ENCODE results near the gene CNTN1.

The CNTN1 gene

DNA sequence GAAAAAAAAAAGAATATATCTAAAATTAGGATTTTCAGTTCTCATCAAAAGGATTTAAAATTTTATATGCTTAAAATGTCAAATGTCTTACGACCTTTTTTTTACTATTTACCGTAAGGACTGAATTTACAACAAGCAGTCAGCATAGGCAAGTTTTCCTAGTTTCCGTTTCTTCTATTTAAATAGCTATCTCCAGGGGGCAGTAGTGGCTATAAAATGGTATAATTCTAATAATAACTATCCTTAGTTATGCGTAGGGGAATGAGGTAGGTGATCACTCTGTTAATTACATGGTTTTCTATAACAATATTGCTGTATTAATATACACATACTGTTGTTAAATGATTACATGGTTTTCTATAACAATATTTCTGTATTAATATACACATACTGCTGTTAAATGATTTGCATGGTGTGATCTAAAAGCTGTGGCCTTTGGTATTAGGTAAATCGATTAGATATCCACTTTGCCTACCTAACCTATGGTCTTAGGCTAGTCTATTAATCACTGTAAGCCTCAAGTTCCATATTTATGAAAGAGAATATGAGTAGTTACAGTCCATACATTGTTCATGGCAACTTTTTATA is 278.2 kb downstream of the CNTN1 start:
- DNase-seq (ENCODE audit: low spot score): no peak

DNA sequence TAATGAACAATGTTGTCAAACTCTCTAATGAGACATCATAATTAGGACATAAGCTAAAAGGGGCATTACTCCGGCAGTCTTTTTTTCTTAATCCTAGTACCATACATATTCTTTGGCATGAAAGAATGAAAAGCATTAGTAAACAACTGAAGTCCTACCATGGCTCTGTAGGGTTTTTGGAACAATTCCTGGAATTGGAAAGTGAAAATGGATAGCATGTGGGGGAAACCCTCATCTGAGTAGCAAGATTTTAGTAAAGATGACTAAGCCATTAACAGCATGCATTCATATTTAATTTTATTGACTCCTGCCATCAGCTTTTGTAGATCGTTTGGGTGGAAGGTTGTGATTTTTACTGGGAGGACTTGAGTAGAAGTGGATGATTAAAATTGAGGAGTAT is 279.7 kb downstream of the CNTN1 start:
- DNase-seq (ENCODE audit: low spot score): no peak

DNA sequence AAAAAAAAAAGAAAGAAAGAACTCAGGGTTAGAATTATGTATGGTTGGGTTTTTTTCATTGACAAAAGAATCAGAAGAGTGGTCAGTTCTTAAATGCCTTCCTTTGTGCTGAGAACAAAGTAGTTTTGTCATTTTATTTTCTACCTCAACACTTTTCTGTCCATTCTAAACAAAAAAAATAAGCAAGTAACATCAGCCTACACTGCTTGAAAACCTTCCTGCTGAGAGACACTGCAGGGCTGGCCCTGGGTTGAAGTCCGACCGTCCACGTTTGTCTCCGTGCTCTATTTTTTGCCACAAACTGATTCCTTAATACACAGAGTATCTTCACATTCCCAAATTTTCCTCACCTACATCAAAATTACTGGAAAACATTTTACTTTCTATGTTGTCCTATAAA is 284.3 kb downstream of the CNTN1 start:
- no peak for DNase-seq (ENCODE audit: low spot score)

DNA sequence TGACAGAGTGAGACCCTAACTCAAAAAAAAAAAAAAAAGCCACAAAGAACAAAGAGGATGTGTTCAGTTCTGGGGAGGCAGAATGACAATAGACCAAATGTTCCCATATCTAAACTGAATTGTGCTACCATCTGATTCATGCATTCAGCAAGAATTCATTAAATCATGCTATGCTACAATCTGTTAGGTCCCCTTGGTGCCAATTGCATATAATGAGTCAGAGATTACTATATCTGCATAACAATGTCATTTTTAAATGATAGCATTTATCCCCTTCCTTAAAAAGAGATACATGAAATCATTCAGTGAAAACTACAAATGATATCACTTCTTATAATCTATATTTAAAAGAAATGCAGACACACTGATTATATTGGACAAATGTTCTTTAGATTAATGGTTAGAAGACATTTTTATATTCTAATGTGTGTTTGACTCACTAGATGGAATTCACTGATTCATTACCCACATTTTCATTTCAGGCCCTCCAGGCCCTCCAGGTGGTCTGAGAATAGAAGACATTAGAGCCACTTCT is 288.3 kb downstream of the CNTN1 start:
- DNase-seq (ENCODE audit: low spot score): no peak

DNA sequence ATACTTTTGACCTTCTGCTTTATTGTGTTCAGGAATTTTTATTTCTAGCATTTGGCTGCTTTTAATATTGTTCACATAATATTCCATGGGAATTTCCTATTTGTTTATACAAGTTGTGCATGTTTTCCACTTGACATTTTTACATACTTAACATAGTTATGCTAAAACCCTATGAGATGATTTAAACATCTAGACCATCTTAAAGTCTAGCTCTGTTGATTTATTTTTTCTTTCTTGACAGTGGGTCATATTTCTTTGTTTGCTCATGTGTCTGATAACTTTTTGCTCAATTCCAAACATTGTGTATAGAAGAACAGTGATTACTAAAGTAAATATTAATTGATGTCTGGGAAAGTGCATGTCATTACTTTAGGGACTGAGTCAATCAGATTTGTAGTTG is 293.8 kb downstream of the CNTN1 start:
- DNase-seq (ENCODE audit: low spot score): no peak

DNA sequence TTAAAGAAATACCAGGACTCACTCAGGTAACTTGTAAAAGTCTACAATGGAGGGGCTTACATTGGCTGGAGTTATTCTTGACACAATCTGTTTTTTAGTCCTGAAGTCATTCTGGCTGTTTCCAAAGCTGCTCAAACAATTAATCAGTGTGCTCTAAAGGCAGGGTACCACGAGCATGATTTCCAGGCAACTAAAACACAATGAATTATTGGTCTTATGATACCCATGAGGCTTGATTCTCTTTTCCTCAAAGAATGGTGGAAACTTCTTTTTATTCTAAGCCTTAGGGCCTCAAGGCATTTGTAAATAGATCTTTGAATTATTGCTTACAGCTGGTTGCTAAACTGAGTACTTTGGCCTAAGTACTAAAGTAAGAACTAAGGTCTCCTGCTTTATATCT is 296.1 kb downstream of the CNTN1 start:
- DNase-seq (ENCODE audit: low spot score): no peak

DNA sequence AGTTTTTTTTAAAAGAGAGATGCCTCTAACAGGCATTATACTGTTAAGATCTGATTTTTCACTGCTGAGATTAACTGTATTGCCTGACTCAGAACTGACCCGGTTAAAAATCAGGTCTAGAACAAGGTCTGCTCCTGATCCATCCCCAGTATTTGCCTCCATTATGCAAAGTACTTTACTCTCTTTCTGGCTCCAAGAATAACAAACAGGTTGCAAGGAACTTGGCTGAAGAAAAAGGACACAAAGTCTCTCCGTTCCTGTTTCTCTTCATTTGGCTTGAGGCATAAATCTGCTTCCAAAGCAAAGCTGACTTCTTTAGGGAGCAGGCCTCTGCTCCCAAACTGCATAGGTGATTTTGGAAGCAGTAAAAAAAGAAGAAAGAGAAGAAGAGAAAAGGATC is 296.6 kb downstream of the CNTN1 start:
- no peak for DNase-seq (ENCODE audit: low spot score)

DNA sequence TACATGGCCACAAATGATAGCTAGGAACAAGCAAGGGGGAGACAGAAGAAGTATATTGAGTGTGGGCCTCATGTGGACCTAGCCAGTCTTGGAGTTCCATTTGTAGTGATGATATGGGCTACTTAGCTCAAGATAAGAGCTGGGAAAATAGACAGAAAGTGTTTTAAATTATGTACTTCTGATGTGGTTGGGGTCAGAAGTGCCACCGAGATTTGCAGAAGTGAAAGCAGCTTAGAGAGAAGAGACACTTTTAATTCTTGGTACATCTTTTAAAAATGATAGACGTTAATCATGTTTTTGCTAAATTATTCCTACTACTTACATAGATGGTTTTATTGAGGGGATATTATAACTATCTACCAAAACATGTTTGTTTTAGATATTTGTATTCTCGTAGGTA is 297.5 kb downstream of the CNTN1 start:
- no peak for DNase-seq (ENCODE audit: low spot score)

DNA sequence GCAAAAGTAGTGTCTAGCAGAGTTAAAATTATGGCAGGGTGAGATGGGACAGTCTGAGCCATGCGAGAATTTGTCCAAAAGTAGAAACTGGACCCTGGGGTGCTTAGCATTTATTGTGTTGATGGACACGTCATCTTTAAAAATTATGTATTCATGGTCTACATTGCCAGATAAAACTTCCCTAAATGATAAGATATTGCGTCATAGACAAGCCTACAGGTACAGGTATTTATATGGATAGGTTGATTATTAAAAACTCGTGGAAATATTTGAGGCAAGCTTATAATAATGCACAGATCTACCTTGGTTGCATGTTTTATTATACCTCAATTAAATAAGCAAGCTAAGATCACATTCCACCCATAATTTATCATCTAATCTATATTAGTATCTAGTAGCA is 299.9 kb downstream of the CNTN1 start:
- no peak for DNase-seq (ENCODE audit: low spot score)

DNA sequence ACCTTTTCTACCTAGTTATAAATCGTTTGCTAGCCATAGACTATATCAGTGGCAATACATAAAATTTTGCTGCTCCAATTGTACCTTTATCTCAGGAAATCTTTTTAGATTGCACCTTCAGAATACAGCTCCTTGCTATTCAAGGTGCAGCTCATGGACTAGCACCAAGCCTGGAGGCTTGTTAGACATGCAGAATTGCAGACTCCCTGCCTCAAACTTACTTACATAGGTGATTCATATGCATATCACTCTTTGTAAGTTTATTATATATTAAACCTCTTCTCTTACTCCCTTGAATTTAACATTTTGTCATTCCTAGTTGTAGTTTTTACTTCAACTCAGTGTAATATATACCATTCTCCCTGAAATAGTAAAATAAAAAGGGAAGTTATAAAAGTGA is 300.4 kb downstream of the CNTN1 start:
- DNase-seq (ENCODE audit: low spot score): no peak

DNA sequence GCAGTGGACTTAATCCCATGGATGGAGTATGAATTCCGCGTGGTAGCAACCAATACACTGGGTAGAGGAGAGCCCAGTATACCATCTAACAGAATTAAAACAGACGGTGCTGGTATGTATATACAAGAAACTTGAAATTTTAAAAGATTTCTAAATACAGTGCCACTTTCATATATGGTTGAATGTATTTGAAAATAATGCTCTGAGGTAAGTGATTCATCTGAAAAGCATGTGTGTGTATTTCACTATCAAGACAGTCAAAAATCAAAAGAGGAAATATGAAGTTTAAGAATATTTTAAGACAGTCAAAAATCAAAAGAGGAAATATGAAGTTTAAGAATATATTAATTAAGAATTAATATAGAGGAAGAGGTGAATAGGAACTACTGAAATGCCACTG is 300.9 kb downstream of the CNTN1 start:
- no peak for DNase-seq (ENCODE audit: low spot score)

DNA sequence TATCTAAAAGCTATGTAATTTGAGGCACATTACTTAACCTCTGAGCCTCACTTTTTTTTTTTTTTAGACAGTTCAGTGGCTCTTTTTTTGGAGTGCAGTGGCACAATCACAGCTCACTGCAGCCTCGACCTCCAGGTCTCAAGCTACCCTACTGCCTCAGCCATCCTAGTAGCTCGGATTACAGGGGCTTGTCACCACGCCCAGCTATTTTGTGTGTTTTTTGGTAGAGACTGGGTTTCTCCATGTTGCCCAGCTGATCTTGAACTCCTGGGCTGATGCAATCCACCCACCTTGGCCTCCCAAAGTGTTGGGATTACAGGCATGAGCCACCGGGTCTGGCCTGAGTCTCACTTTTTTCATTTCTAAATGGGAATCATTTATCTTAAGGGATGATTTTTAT is 303.9 kb downstream of the CNTN1 start:
- no peak for DNase-seq (ENCODE audit: low spot score)

DNA sequence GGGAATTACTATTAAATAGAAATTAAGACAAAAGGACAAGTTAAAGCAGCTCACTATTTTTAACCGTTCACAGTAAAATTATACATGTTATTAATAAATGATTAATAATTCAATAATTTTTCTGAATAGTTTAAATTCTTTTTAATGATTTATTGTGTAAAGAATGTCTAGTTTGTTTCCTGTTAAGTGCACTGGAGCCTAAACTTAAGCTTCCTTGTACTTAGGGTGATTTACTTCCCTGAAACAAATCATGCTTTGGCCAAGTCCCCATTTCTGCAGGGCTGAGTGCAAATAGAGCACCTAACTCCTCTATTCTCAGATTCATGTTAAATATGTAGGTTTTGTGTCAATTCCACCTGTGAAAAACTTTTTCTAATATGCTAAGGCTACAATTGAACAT is 307.0 kb downstream of the CNTN1 start:
- DNase-seq (ENCODE audit: low spot score): no peak

DNA sequence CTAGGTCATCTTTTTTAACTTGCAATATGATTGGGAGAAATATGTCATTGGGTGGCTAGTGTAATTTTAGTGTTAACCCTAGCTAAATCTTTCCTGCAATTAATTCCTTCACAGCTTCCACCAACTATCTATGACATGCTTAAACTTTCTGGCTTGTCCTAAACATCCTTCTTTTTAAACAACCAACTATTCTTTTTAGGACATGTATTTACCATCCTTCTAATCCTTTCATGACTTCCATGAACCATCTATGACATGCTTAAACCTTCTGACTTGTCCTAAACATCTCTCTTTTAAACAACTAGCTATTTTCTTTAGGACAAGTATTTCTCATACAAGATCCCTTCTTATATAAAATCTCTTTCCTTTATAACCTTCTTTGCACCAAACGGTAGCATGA is 316.2 kb downstream of the CNTN1 start:
- no peak for DNase-seq (ENCODE audit: low spot score)

DNA sequence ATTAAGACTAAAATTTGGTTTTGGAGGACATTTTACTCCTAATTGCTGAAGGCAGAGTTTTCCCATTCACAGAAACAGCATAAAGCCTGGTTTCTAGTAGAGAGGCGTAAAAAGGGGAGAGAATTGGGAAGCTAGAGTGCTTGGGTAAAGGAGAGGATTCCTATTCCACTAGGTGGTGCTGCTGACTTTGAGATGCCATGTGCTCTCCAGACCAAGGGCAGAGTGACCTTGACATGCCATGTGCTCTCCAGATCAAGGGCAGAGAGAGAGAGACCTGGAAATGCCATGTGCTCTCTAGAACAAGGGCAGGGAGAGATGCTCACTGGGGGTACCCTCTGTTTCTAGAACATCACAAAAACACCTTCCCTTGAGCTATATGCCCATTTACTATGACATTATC is 319.7 kb downstream of the CNTN1 start:
- DNase-seq (ENCODE audit: low spot score): no peak

DNA sequence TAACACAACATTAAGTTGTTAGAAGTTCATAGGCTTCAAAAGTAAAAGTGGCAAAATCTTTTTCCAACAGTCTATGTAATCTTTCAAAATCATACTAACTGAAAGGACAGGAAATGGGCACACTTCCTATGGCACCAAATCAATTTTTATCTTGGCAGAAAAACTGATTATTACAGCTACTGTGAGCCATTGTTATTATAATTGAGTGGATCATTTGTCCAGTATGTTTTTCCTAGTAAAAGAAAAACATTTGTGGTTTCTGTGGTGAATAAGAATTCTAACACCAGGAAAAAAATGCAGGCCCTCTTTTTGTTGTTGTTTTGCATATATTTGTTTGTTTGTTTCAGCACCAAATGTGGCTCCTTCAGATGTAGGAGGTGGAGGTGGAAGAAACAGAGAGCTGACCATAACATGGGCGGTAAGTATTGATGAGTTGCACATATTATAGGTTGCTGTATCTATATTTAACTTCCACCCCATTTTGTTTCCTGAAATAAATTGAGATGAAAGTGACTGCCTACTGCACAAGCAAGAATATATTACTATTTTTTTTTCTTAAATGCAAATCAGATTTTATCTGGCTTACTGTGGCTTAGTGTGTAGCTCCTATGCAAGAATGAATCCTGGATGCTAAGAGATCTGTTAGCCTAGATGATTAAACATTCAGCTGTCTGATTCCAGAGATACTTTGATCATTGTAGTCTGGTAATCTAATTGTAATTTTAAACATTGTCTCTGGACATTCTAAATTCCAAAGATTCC is 321.8 kb downstream of the CNTN1 start:
- peak; percentile 6 for DNase-seq (ENCODE audit: low spot score)

DNA sequence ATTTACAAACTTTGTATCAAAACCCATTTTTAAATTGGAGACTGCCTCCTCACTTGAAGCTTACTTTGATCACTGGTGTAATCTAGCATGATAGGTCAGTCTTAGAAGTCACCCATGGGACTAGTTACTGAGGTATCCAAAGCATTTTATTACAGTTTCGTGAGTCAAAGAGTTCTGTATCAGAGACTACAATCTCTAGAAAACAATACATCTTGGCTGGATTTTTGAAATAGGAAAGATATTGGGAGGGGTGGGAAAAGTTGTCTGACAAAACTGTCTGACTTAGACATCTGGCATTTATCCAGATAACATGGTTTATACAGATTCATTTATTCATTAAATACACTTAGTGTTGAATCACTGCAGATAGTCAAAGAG is 322.4 kb downstream of the CNTN1 start:
- no peak for DNase-seq (ENCODE audit: low spot score)

DNA sequence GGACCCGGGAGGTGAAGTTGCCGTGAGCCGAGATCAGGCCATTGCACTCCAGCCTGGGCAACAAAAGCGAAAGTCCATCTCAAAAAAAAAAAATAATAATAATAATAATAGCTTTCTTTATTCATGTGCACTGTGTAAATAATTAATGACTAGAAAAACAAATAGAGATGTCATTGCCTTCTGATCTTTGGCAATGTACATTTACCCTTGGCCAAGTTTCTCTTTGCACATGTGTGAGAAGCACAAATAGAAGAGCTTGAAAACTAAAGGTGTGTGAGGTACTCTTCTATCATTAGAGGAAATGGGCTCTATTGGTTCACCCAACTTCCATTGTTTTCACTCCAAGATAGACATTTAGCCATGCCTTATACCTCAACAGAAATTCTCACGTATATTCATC is 325.8 kb downstream of the CNTN1 start:
- no peak for DNase-seq (ENCODE audit: low spot score)

DNA sequence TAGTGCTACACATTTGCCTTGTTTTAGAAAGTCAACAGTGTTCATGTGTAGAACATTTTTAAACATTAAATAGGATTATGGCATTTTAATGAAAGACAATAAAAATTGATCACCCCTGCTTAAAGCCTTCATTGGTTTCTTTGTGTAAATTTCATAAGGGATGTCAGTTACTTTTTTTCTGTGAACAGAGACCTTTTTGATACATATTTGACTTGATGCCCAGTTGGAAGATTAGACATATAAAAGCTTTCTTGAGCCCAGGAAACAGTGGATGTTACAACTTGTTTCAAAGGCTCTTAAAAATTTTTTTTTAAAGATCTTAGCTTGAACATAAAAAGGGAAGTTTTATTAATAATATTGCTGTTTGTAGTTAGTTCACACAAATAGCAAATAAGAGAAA is 327.2 kb downstream of the CNTN1 start:
- DNase-seq (ENCODE audit: low spot score): no peak

DNA sequence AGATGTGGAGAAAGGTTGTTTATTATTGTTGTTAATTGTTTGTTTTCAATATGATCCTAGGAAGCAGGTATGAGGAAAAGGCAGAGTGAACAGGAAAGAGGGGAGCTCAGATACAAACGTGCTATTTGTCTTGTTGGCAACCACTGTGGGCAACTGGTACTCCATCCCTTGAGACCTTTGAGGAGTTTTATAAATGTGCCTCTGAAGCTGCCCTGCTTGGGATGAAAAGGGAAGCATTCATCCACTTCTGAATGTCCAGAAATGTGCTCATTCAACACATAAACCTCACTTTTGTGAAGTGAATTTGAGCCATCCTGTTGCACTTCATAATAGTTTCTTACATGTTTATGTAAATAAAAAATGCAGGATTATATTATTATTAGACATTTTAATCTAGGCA is 331.6 kb downstream of the CNTN1 start:
- no peak for DNase-seq (ENCODE audit: low spot score)

DNA sequence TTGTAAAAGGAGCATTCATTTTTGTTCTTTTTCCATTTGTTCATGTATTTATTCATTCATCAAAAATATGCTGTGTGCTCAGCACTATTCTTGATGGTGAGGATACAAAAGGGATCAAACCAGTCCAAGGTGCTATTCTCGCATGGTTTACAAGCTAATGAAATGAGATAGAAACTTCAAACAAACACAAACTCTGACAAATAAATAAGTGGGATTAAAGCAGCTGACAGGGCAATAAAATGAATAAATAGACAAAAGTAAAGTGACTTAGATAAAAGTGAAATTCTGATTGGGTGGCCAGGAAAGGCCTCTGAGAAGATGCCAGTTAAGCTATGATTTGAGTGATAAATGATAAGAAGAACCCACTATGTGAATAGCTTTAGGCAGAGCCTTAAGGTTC is 333.9 kb downstream of the CNTN1 start:
- no peak for DNase-seq (ENCODE audit: low spot score)

DNA sequence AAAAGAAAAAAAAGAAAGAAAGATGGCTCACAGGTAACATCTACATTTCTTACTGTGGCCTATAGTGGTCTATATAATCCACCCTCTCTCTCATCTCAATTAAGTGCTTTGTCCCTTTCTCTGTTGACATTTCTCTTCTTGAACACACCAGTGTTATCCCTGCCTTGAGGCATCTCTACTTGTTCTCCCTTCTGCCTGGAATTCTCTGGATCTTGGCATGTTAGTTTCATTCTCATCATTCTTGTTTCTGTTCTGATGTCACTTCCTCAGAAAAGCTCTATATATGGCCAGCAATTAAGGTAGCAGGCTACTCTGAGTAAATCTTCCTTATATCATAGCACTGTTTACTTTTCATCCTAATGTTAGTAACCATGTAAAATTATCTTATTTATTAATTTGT is 340.1 kb downstream of the CNTN1 start:
- DNase-seq (ENCODE audit: low spot score): no peak

DNA sequence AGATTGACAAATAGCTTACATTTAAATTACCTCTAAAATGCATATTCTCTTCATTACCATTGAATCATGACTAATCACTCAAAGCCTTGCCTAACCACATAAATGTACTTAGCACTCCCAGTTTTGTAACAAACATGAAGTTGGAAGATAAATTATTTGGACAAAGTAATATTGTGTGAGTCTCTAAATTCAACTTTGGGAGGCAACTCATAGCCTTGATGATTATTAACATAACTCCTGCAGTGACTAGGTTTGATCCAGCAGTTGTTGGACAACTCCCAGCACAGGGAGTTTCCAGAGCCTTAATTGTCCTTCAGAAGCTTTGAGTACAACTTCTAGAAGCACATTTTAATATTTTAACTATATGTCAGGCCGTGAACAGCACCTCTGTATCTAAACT is 342.4 kb downstream of the CNTN1 start:
- no peak for DNase-seq (ENCODE audit: low spot score)

DNA sequence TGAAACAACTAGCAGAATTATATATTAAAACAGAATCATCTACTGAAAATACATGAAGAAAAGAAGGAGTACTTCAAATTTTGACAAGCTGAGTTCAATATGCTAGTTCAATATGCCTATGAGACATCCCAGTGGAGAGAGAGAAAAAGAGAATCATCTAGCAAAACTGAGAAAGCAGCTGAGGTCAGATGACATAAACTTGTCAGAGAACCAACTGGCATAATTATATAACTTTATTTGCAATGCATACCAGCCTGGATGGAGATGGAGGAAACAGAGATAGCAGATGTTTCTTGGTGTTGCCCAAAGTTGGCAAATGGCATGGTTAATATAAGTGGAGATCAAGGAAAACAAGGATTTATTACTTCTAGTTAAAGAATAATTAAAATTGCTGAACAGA is 347.2 kb downstream of the CNTN1 start:
- DNase-seq (ENCODE audit: low spot score): no peak

Measured in putamen (tissue), 1 donor.